Left forelimb (tissue), 1 donor: ENCODE data around the gene ZFTA.
"Not testable (repeated sequence)": the region's sequence is repeated elsewhere in the genome, so short reads cannot be mapped to it uniquely, and the experiment has no call there.

Experiments used
- DNase-seq: peaks from one replicate; pipeline ENCODE4 v3.0.0-alpha.2; 2018; ENCODE audit warnings: low spot score

ZFTA gene

DNA sequence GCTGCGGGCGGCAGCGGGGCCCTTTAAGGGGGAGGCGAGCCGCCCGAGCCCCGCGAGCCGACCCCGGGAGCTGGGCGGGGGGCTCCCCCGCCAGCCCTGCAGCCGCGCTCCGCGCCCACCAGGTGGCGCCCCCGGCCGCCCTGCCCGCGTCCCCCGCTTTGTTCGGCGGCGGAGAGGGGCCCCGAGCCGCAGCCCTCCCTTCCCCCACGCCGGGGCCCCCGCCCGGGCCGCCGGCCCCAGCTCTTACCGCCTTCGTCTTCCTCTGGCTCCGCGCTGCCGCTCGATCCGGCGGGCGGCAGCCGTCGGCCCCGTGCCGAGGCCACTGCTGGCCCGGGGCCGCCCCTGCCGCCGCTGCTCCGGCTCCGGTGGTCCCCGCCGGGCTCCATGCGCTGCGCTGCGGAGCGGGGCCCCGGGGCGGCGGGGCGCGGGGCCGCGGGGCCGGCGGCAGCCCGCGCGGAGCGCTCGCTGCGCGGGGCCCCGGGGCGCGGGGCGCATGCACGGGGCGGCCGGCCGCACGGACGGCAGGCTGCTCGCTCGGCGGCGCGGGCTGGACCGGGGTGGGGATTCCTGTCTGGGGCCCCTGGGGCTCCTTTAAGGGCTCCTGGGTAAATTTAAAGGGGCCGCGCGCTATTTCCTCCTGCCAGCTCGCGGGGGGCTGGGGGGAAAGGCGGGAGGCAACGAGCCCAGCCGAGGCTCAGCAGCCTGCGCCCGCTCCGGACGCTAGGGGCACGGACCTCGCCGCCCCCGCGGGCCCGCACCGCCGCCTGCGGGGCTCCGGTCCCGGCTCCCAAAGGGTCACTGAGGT lies at the start of gene ZFTA:
Gene ZFTA (minus strand): TSS at position 539 of the 805 bp plus-strand sequence. CDS start 153 bp downstream, at position 386.
- peak; percentile 86 for DNase-seq

GRCh38 chr11:63817758-63818498 lies 49.4 kb upstream of the ZFTA start:
- no peak for DNase-seq

GRCh38 chr11:63816732-63817131 lies 48.2 kb upstream of the ZFTA start:
- DNase-seq: no peak

DNA sequence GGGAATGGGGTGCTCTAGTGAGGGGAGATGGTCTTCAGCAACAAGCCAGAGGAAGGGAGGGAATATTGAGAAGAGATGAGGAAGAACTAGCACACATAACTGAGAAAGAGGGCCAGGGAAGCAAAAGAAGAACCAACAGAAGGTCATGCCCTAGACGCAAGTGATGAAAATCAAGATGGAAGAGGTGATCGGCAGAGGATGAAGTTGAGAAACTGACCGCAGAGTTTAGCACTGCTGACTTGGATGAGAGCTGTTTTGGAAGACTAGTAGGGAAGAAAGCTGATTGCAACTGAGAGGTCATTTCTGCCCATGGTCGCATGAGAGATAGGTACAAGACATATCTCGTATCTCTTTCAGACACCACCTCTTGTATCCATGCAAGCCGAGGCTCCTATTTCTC lies 47.6 kb upstream of the ZFTA start:
- DNase-seq: no peak

GRCh38 chr11:63814383-63814736 lies 45.8 kb upstream of the ZFTA start:
- DNase-seq: no peak

GRCh38 chr11:63813563-63814382 lies 45.2 kb upstream of the ZFTA start:
- DNase-seq: peak; percentile 80

- DNase-seq: peak; percentile 87
Measured at GRCh38 chr11:63813035-63813562, 44.5 kb upstream of the ZFTA start, which contains the start of gene SPINDOC. SPINDOC (plus strand) TSS chr11:63813456; CDS start chr11:63813687, 231 bp downstream.

- no peak for DNase-seq
Measured at GRCh38 chr11:63811522-63811921, 42.9 kb upstream of the ZFTA start.

GRCh38 chr11:63810383-63810782 lies 41.8 kb upstream of the ZFTA start:
- DNase-seq: not testable (repeated sequence)

DNA sequence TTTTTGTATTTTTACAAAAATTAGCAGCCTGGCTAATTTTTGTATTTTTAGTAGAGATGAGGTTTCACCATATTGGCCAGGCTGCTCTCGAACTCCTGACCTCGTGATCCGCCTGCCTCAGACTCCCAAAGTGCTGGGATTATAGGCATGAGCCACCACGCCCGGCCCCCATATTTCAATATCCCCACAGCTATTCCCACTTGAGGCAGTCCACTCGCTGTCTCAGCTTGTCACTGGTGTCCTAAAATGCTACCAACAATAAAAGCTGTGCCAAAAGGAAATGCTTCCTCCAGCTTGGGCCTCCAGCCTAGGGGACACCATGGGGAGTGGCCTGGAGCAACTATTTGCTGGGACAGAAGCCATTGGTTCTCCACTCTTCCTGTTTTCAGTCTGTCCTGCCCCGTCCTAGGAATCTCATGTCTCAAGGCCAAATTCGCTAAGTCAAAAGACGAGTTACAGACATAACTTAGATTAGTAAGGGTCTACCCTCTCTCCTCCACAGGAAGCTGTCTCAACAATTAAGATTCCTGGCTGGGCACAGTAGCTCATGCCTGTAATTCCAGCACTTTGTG lies 37.4 kb upstream of the ZFTA start:
- no peak for DNase-seq

DNA sequence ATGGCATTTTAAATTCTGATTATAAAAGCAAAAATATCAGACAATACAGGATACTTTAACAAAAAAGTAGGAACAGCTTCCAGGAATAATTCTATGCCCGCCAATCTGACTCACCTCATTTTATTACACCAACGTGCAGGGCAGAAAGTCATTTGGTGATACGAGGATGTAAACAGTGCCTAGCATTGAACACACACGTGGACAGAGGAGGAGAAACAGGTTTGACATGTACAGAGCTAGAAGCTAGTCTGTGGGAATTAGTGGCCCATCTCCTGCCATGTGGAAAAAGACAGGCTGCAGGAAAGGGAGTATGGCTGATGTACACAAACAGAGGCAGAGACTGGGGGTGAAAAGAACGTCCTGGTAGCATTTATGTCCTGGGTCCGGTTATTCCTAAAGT lies 35.7 kb upstream of the ZFTA start:
- no peak for DNase-seq

DNA sequence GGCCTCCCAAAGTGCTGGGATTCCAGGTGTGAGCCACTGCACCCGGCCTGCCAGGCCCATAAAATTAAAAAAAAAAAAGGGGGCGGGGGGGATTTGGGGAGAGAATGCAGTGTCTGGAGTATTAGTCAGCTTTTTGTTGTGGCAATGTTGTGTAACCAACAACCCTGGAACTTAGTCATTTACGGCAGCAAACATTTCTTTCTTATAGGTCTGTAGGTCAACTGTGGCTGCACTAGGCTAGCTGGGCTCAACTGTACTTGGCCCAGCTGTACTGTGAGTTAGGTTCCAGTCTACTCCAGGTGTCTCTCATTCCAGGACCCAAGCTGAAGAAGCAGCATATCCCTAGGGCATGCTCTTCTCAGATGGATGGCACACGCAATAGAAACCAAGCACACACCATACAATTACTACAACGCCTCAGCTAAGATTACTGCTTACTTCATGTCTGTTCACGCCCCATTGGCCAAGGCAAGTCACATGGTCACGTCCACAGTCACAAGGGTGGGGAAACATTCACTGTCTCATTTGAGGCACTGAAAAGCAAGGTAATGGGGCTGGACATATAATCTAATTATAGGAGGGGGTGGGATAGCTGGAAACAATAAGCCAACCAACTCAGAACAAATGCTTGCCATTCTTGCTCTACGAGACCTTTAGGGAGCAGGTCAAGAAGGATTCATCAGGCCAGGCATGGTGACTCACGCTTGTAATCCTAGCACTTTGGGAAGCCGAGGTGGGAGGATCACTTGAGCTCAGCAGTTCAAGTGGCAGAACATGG lies 34.3 kb upstream of the ZFTA start:
- DNase-seq: no peak

- DNase-seq: no peak
Measured at GRCh38 chr11:63800921-63801320, 32.3 kb upstream of the ZFTA start.

DNA sequence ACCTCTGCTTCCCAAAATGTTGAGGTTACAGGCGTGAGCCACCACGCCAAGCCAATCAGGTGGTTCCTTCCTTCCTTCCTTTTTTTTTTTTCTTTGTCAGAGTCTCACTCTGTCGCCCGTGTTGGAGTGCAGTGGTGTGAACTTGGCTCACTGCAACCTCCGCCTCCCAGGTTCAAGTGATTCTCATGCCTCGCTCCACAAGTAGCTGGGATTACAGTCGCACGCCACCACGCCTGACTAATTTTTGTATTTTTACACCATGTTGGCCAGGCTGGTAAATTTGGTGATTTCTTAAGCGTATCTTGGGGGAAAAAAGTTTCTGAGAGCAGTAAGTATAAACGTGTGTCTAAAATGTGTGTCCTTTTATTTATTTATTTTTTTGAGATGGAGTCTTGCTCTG lies 26.5 kb upstream of the ZFTA start:
- DNase-seq: no peak

DNA sequence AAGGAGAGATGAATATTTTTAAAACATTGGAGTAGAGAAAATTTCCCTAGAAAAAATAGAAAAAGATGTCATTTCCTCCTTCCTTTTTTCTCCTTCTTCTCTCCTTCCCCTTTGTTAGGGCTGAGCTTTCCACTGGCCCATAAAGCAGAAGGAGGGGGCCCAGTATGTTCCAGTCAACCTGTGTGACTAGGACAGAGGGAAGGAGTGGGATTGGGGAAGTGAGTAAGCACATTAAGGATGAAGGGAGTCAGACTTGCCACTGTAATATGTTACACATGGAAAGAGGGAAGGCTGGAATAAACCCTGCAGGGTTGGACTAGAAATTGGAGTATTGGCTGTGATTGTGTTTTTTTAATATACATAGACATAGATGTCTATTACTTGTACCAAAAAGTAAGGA lies 24.6 kb upstream of the ZFTA start:
- no peak for DNase-seq

DNA sequence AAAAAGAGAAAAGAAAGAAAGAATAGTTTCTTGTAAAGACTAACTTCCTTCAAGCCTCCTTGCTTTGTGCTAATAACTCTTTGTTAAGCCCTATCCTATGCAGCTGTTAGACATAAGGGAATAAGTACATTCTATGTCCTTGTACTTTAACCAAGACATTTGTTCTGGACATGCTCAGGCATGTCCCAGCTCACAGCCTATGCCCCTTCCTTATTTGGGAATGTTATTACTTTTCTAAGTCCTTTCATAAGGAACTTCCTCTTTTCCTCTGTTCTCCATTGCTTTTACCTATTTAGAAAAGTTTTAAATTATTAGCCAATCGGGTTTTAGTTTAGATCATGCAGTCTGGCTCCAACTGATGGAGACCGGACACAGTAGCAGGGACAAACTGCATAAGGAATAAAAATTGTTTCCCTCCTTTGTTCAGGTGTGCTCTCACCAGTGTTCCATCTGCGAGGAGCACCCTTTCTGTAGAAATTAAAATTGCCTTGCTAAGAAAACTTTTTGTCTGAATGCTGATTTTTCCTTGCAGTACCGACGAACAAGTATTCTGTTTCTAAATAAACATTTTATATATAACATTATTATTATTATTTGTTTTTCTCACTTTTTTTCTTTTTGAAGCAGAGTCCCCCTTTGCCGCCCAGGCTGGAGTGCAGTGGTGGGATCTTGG lies 23.1 kb upstream of the ZFTA start:
- no peak for DNase-seq

GRCh38 chr11:63785823-63786222 lies 17.2 kb upstream of the ZFTA start:
- no peak for DNase-seq

DNA sequence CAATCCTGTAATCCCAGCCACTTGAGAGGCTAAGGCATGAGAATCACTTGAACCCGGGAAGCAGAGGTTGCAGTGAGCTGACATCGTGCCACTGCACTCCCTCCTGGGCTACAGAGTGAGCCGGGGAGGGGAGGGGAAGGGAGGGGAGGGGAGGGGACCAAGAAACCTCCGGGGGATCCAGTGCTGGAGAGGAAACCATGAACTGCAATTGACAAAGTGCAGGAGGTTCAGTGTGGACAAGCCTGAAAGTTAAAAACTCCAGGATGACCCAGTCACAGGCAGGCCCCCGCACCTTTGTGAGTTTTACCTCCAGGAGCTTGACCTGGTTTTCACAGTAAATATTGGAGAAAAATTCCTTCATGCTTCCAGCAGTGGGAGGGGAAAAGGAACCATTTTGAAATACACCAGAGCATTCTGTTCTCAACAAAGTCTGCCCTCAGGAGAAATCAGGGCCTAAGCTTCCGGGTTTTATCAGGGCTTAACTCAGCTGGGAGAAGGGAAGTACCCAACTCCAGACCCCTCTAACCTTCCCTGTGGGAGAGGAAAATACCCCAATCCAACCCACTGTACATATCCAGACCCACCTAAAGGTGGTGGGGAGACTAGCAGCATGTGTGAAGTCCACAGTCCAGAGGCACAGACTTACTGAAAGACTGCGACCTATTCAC lies 15.5 kb upstream of the ZFTA start:
- no peak for DNase-seq

DNA sequence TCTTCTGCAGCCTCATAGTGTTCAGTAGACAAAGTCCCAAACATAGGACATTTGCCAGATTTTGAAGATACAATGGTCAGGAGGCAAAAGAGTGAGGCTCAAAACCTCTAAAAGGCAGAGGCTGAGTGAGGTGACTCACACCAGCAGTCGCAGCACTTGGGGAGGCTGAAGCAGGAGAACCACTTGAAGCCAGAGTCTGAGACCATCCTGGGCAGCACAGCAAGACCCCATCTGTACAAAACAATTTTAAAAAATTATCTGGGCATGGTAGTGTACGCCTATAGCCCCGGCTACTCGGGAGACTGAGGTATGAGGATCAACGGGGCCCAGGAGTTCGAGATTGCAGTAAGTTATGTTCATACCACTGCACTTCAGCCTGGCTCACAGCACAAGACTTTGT lies 14.2 kb upstream of the ZFTA start:
- DNase-seq: no peak

DNA sequence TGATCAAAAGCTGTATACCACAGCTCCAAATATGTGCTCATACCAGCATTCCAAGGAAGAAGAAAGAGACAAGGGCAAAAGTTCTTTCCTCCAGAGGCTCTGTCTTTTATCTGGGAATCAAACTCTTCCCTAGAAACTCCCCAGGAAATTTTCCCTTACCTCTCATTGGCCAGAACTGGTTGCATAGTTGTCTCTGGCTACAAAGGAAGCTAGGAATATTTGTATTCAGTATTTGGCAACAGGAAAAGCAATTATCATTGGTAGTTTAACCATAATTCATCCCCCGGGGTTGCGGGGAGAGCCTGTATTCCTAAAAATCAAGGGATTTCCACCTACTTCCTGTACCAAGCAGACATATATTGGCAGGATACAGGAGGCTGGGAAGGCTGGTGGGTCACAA lies 10.5 kb upstream of the ZFTA start:
- DNase-seq: no peak
